ENCODE measurements around the gene ZNF512B.

Gene ZNF512B

GRCh38 chr20:63911176-63911575, 58.6 kb downstream of the ZNF512B start:
- TF ChIP-seq NFIC (IDR thresholded peaks at IDR 0.05) (no peak), TEAD4 (IDR thresholded peaks at IDR 0.05) (no peak), CREB1 (IDR thresholded peaks at IDR 0.05; ENCODE audit: low read depth) (no peak), USF1 (IDR thresholded peaks at IDR 0.05) (no peak), YY1 (IDR thresholded peaks at IDR 0.05; ENCODE audit: low read depth) (no peak), FOXM1 (IDR thresholded peaks at IDR 0.05; ENCODE audit: borderline replicate concordance, low read depth) (no peak), MAX (IDR thresholded peaks at IDR 0.05) (no peak), TCF12 (IDR thresholded peaks at IDR 0.05; ENCODE audit: low read depth) (no peak), RAD21 (IDR thresholded peaks at IDR 0.05; ENCODE audit: low read depth) (no peak), TAF1 (IDR thresholded peaks at IDR 0.05; ENCODE audit: low read depth) (no peak), EGR1 (IDR thresholded peaks at IDR 0.05) (no peak), CEBPB (IDR thresholded peaks at IDR 0.05) (no peak), ZBTB7A (IDR thresholded peaks at IDR 0.05; ENCODE audit: low read depth) (no peak), EP300 (IDR thresholded peaks at IDR 0.05; ENCODE audit: borderline replicate concordance) (no peak)

GRCh38 chr20:63908008-63908682, 61.6 kb downstream of the ZNF512B start:
- TF ChIP-seq RAD21 (IDR thresholded peaks at IDR 0.05; ENCODE audit: low read depth), result no peak
- TF ChIP-seq TEAD4 (IDR thresholded peaks at IDR 0.05), result no peak
- no peak for TF ChIP-seq NFIC (IDR thresholded peaks at IDR 0.05)
- no peak for TF ChIP-seq EP300 (IDR thresholded peaks at IDR 0.05; ENCODE audit: borderline replicate concordance)
- TF ChIP-seq CREB1 (IDR thresholded peaks at IDR 0.05; ENCODE audit: low read depth), result no peak
- TF ChIP-seq MAX (IDR thresholded peaks at IDR 0.05), result no peak
- no peak for TF ChIP-seq REST (IDR thresholded peaks at IDR 0.05; ENCODE audit: low read depth)
- TF ChIP-seq USF1 (IDR thresholded peaks at IDR 0.05), result no peak
- no peak for TF ChIP-seq TAF1 (IDR thresholded peaks at IDR 0.05; ENCODE audit: low read depth)
- TF ChIP-seq TCF12 (IDR thresholded peaks at IDR 0.05; ENCODE audit: low read depth), result no peak
- no peak for TF ChIP-seq ZBTB7A (IDR thresholded peaks at IDR 0.05; ENCODE audit: low read depth)
- no peak for TF ChIP-seq EGR1 (IDR thresholded peaks at IDR 0.05)
- no peak for TF ChIP-seq CEBPB (IDR thresholded peaks at IDR 0.05)
- TF ChIP-seq FOXM1 (IDR thresholded peaks at IDR 0.05; ENCODE audit: borderline replicate concordance, low read depth), result no peak
- no peak for TF ChIP-seq YY1 (IDR thresholded peaks at IDR 0.05; ENCODE audit: low read depth)
